ENCODE results near the gene CLEC17A.
"Not testable (repeated sequence)": the region's sequence is repeated elsewhere in the genome, so short reads cannot be mapped to it uniquely, and the experiment has no call there.

CLEC17A gene

GRCh38 chr19:14567079-14567478, 15.8 kb upstream of the CLEC17A start:
- Histone ChIP-seq H3K4me1 (ENCODE audit: control insufficient read depth, insufficient read depth, low read length) (peaks cover 24% of the 10 kb centered on the region), H3K9ac (ENCODE audit: low read length) (no peak overlapping the region), H3K36me3 (ENCODE audit: control insufficient read depth, insufficient read depth, low read length) (peaks cover 28% of the 10 kb centered on the region), H3K27me3 (ENCODE audit: control insufficient read depth, insufficient read depth, low read length) (no peaks in the 10 kb centered on the region), H3K4me3 (ENCODE audit: low read depth, low read length) (no peak overlapping the region), H3K27ac (ENCODE audit: low read depth, low read length) (no peak overlapping the region), H3K9me3 (ENCODE audit: control insufficient read depth, insufficient read depth, low read depth, low read length) (no peaks in the 10 kb centered on the region)

DNA sequence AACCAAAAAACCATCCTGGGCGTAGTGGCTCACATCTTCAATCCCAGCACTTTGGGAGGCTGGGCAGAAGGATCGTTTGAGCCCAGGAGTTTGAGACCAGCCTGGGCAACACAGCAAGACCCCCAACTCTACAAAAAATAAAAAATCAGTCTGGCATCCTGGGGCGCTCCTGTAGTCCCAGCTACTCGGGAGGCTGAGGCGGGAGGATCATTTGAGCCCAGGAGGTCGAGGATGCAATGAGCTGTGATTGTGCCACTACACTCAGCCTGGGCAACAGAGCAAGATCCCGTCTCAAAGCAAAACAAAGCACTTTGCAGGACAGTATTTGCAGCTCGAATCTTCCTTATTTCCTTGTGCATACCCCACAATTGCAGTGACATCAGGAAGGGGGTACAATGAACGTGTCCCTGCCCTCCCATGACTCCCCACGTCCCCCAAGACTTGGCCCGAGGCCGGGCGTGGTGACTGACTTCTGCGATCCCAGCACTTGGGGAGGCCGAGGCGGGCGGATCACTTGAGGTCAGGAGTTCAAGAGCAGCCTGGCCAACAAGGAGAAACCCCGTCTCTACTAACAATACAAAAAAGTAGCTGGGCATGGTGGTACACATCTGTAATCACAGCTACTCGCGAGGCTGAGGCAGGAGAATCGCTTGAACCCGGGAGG, 11.9 kb upstream of the CLEC17A start:
- peaks cover 17% of the 10 kb centered on the region for H3K36me3 ChIP-seq (ENCODE audit: control insufficient read depth, insufficient read depth, low read length)
- no peaks in the 10 kb centered on the region for H3K9me3 ChIP-seq (ENCODE audit: control insufficient read depth, insufficient read depth, low read depth, low read length)
- no peak overlapping the region for H3K27ac ChIP-seq (ENCODE audit: low read depth, low read length)
- H3K4me1 ChIP-seq (ENCODE audit: control insufficient read depth, insufficient read depth, low read length), result peaks cover 2% of the 10 kb centered on the region; the same call in 1 of the 2 replicates
- peak overlapping the region; percentile 82 for H3K9ac ChIP-seq (ENCODE audit: low read length)
- H3K27me3 ChIP-seq (ENCODE audit: control insufficient read depth, insufficient read depth, low read length), result no peaks in the 10 kb centered on the region
- H3K4me3 ChIP-seq (ENCODE audit: low read depth, low read length), result peak overlapping the region; percentile 86

DNA sequence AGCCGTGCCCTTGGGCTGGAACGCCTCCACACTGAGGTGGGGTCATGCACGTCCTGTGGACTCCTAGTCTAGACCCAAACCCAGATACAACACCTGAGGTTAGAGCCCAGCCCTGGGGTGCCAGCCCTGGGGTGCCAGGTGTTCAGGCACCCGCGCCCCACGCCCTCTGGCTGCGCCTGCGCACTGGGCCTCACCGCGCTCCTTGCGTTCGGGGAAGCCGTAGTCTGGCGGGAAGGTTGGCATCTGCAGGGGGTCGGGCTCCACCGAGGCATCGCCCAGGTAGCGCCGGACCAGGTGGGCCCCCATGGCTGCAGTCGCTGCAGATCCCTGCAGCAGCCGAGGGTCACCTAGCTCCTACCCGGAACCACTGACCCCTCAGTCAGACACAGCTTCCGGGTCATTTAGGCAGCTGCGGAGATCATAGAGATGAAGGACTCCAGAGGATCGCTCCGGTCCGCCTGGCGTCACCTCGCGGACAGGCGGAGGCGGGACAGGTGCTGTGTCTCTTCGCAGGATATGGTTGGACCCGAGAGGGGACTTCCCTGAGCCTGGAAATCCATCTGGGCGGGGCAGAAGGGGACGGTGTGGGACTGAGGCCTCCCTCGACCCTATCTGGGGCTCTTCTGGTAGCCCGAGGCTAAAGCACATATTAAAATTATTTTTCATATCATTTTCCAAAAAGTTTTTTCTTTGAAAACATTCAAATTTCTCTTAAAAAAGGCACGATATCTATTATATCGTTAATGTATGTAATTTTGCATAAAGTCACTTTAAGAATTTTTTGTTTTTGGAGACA, 11.0 kb upstream of the CLEC17A start, which contains the start of gene NDUFB7:
NDUFB7 (minus strand) TSS at position 372 of the 796 bp plus-strand sequence; CDS start at position 306, 66 bp downstream.
- Histone ChIP-seq H3K4me1 (ENCODE audit: control insufficient read depth, insufficient read depth, low read length) (peaks cover 2% of the 10 kb centered on the region; the same call in 1 of the 2 replicates), H3K4me3 (ENCODE audit: low read depth, low read length) (peak within 1 kb of the TSS; percentile 86), H3K9ac (ENCODE audit: low read length) (peak within 1 kb of the TSS; percentile 82), H3K36me3 (ENCODE audit: control insufficient read depth, insufficient read depth, low read length) (peaks cover 12% of the 10 kb centered on the region), H3K27ac (ENCODE audit: low read depth, low read length) (peak within 1 kb of the TSS; percentile 41; the same call in 1 of the 2 replicates), H3K27me3 (ENCODE audit: control insufficient read depth, insufficient read depth, low read length) (no peaks in the 10 kb centered on the region), H3K9me3 (ENCODE audit: control insufficient read depth, insufficient read depth, low read depth, low read length) (no peaks in the 10 kb centered on the region)

- H3K27ac ChIP-seq (ENCODE audit: low read depth, low read length), result no peak overlapping the region
- H3K4me1 ChIP-seq (ENCODE audit: control insufficient read depth, insufficient read depth, low read length), result peaks cover 2% of the 10 kb centered on the region; the same call in 1 of the 2 replicates
- H3K9me3 ChIP-seq (ENCODE audit: control insufficient read depth, insufficient read depth, low read depth, low read length), result no peaks in the 10 kb centered on the region
- H3K27me3 ChIP-seq (ENCODE audit: control insufficient read depth, insufficient read depth, low read length), result no peaks in the 10 kb centered on the region
- no peak overlapping the region for H3K9ac ChIP-seq (ENCODE audit: low read length)
- no peaks in the 10 kb centered on the region for H3K36me3 ChIP-seq (ENCODE audit: control insufficient read depth, insufficient read depth, low read length)
- H3K4me3 ChIP-seq (ENCODE audit: low read depth, low read length), result no peak overlapping the region
These were observed 7.4 kb upstream of the CLEC17A start for GRCh38 chr19:14575428-14575980.

- Histone ChIP-seq H3K4me3 (ENCODE audit: low read depth, low read length) (no peak overlapping the region), H3K27ac (ENCODE audit: low read depth, low read length) (no peak overlapping the region)
These were observed 6.5 kb upstream of the CLEC17A start for GRCh38 chr19:14576363-14576762.

GRCh38 chr19:14577264-14577663, 5.6 kb upstream of the CLEC17A start:
- Histone ChIP-seq H3K27me3 (ENCODE audit: control insufficient read depth, insufficient read depth, low read length) (no peaks in the 10 kb centered on the region), H3K4me1 (ENCODE audit: control insufficient read depth, insufficient read depth, low read length) (peaks cover 2% of the 10 kb centered on the region; the same call in 1 of the 2 replicates), H3K4me3 (ENCODE audit: low read depth, low read length) (no peak overlapping the region), H3K9me3 (ENCODE audit: control insufficient read depth, insufficient read depth, low read depth, low read length) (no peaks in the 10 kb centered on the region), H3K36me3 (ENCODE audit: control insufficient read depth, insufficient read depth, low read length) (no peaks in the 10 kb centered on the region), H3K27ac (ENCODE audit: low read depth, low read length) (no peak overlapping the region), H3K9ac (ENCODE audit: low read length) (no peak overlapping the region)

More at GRCh38 chr19:14576363-14576762, 6.5 kb upstream of the CLEC17A start:
- Histone ChIP-seq H3K4me1 (ENCODE audit: control insufficient read depth, insufficient read depth, low read length) (peaks cover 2% of the 10 kb centered on the region; the same call in 1 of the 2 replicates), H3K36me3 (ENCODE audit: control insufficient read depth, insufficient read depth, low read length) (no peaks in the 10 kb centered on the region), H3K9ac (ENCODE audit: low read length) (no peak overlapping the region), H3K27me3 (ENCODE audit: control insufficient read depth, insufficient read depth, low read length) (no peaks in the 10 kb centered on the region), H3K9me3 (ENCODE audit: control insufficient read depth, insufficient read depth, low read depth, low read length) (no peaks in the 10 kb centered on the region)

DNA sequence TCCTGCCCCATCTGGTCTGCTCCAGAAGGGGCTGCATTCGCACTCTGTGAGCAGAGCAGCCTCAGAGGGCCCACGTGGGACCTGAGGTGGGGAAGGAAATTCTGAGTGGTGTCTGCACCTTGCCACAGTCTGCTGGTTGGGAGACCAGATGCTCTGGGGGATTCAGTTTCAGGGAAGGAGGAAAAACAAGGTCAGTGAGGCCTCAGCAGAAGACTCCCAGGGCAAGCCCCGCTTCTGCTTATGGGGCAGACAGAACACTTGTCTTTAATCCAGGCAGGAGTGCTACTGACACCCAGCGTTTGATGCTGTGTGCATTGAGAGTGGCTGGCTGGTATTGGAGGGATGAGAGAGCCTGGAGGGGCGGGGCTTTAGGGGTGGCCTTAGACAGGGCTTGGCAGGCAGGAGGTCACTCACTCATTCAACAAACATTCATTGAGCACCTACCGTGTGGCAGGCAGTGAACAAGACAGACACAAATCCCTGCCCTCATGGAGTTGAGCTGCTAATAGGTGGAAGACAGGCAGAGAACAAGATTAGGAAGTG, 4.9 kb upstream of the CLEC17A start:
- Histone ChIP-seq H3K36me3 (ENCODE audit: control insufficient read depth, insufficient read depth, low read length) (no peaks in the 10 kb centered on the region), H3K27ac (ENCODE audit: low read depth, low read length) (no peak overlapping the region), H3K27me3 (ENCODE audit: control insufficient read depth, insufficient read depth, low read length) (no peaks in the 10 kb centered on the region), H3K4me3 (ENCODE audit: low read depth, low read length) (no peak overlapping the region), H3K4me1 (ENCODE audit: control insufficient read depth, insufficient read depth, low read length) (peaks cover 2% of the 10 kb centered on the region), H3K9ac (ENCODE audit: low read length) (no peak overlapping the region), H3K9me3 (ENCODE audit: control insufficient read depth, insufficient read depth, low read depth, low read length) (no peaks in the 10 kb centered on the region)

DNA sequence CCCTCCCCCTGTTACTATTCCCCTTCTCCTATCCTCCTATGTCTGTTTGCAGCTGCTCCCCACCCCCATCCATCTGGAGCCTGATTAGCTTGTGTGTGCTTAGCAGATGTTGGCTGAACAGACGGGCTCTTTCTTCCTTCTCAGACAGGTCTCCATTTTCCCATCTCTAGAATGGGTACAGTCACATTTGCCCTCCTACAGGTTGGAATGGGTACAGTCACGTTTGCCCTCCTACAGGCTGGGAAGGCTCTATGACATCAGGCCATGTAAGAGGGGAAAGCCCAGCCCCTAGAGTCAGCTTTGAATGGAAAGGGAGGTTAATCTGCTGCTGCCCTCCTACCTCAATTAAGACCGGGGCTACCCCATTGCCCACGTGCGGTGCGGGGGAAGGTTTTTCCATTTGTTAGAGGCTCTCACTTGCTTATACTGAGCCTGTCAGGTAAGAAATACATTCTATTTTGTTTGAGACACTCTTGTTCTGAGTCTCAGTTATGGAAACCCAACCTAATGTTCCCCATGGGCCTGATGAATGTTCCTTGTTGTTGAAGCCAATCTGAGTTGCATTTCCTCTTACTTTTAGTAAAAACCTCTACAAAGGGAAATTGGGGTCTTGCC, 2.2 kb upstream of the CLEC17A start:
- no peaks in the 10 kb centered on the region for H3K27me3 ChIP-seq (ENCODE audit: control insufficient read depth, insufficient read depth, low read length)
- H3K9ac ChIP-seq (ENCODE audit: low read length), result no peak overlapping the region
- H3K4me3 ChIP-seq (ENCODE audit: low read depth, low read length), result no peak overlapping the region
- no peak overlapping the region for H3K27ac ChIP-seq (ENCODE audit: low read depth, low read length)
- H3K9me3 ChIP-seq (ENCODE audit: control insufficient read depth, insufficient read depth, low read depth, low read length), result no peaks in the 10 kb centered on the region
- no peaks in the 10 kb centered on the region; the same call in 1 of the 2 replicates for H3K4me1 ChIP-seq (ENCODE audit: control insufficient read depth, insufficient read depth, low read length)
- no peaks in the 10 kb centered on the region for H3K36me3 ChIP-seq (ENCODE audit: control insufficient read depth, insufficient read depth, low read length)

DNA sequence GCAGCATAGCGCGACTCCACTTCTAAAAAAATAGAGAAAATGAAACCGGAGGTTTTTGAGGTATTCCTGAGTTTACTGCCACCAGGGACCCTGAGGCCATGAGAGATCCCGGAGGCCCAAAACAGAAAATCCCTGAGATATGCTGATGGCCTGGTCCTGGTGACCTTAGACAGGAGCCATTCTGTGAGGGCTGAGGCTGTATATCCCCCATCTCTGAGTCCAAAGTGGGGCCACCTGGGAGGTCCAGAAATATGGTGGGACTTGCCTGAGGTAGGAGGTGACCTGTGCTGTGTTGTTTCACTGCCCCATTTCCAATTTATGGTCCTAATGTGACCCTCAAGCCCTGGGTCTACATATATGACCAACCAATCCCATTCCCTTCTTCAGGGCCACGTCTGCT, 1.5 kb downstream of the CLEC17A start:
- not testable (repeated sequence) for H3K4me1 ChIP-seq (ENCODE audit: control insufficient read depth, insufficient read depth, low read length); H3K36me3 ChIP-seq (ENCODE audit: control insufficient read depth, insufficient read depth, low read length); H3K27me3 ChIP-seq (ENCODE audit: control insufficient read depth, insufficient read depth, low read length); H3K9ac ChIP-seq (ENCODE audit: low read length); H3K4me3 ChIP-seq (ENCODE audit: low read depth, low read length); H3K27ac ChIP-seq (ENCODE audit: low read depth, low read length); H3K9me3 ChIP-seq (ENCODE audit: control insufficient read depth, insufficient read depth, low read depth, low read length)

GRCh38 chr19:14585187-14585586, 2.3 kb downstream of the CLEC17A start:
- H3K4me1 ChIP-seq (ENCODE audit: control insufficient read depth, insufficient read depth, low read length); H3K27me3 ChIP-seq (ENCODE audit: control insufficient read depth, insufficient read depth, low read length); H3K9me3 ChIP-seq (ENCODE audit: control insufficient read depth, insufficient read depth, low read depth, low read length); H3K4me3 ChIP-seq (ENCODE audit: low read depth, low read length); H3K27ac ChIP-seq (ENCODE audit: low read depth, low read length); H3K9ac ChIP-seq (ENCODE audit: low read length); H3K36me3 ChIP-seq (ENCODE audit: control insufficient read depth, insufficient read depth, low read length): not testable (repeated sequence)

Measured in HUES6 (cell line).